ENCODE data around the gene CIBAR2. TPM values are rescaled to one million over a fixed set of nuclear protein-coding genes. Genes with fewer than 3 reads are reported as not detected.

The CIBAR2 gene
- total RNA-seq, 1 donor from 2014 or later, result not detected

DNA sequence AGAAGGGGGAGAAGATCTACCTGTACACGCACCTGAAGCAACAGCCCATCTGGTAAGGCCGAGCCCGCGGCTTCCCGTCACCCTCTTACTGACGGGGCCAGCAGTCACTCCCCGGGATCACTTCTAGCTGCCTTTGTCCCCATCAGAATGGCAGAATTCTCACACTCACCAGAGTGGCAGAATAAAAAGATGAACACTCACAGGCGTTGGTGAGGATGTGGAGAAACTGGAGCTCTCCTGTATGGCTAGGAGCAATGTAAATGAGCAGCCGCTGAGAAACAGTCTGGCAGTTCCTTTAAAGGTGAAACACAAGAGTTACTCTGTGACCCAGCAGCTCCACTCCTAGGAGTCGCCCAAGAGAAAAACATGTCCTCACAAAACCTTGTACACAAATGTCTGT, 33.3 kb downstream of the CIBAR2 start:
- peaks cover 47% of the 10 kb centered on the region for H3K36me3 ChIP-seq

DNA sequence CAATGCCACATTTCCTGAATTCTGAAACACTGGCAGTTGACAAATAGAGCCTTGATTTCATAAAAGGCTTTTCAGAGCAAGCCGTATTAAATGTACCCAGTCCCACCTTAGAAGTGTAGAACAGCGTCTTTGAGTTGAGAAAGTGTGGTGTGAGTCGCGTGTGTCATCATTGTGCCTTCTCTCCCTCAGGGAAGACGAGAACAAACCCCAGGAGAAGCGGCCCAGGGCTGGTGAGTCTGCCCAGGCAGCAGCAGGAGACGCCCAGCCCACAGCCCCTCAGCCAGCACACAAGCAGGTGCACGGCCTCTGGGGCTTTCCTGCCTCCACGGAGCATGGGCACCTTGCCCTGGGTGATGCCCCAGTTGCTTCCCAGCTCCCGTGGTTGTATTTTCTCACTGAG, 34.0 kb downstream of the CIBAR2 start:
- Histone ChIP-seq H3K36me3 (peaks cover 51% of the 10 kb centered on the region), H3K27me3 (ENCODE audit: low read depth) (no peaks in the 10 kb centered on the region), H3K9me3 (replicated peaks) (no peaks in the 10 kb centered on the region), H3K4me1 (peaks cover 10% of the 10 kb centered on the region), H3K27ac (replicated peaks) (no peak overlapping the region), H3K4me3 (no peak overlapping the region)
- DNase-seq, result no peak
- TF ChIP-seq, protein P1, sequence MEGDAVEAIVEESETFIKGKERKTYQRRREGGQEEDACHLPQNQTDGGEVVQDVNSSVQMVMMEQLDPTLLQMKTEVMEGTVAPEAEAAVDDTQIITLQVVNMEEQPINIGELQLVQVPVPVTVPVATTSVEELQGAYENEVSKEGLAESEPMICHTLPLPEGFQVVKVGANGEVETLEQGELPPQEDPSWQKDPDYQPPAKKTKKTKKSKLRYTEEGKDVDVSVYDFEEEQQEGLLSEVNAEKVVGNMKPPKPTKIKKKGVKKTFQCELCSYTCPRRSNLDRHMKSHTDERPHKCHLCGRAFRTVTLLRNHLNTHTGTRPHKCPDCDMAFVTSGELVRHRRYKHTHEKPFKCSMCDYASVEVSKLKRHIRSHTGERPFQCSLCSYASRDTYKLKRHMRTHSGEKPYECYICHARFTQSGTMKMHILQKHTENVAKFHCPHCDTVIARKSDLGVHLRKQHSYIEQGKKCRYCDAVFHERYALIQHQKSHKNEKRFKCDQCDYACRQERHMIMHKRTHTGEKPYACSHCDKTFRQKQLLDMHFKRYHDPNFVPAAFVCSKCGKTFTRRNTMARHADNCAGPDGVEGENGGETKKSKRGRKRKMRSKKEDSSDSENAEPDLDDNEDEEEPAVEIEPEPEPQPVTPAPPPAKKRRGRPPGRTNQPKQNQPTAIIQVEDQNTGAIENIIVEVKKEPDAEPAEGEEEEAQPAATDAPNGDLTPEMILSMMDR (IDR thresholded peaks at IDR 0.05; ENCODE audit: borderline replicate concordance), result no peak
- intact Hi-C loops (cut with micrococcal nuclease), result no loop called here

More for the DNA sequence above, 33.3 kb downstream of the CIBAR2 start:
- Histone ChIP-seq H3K27ac (replicated peaks) (no peak overlapping the region), H3K27me3 (ENCODE audit: low read depth) (no peaks in the 10 kb centered on the region), H3K9me3 (replicated peaks) (no peaks in the 10 kb centered on the region), H3K4me3 (no peak overlapping the region), H3K4me1 (peaks cover 9% of the 10 kb centered on the region)
- TF ChIP-seq, protein P1 (IDR thresholded peaks at IDR 0.05; ENCODE audit: borderline replicate concordance), result no peak
- DNase-seq, result no peak
- intact Hi-C loops (cut with micrococcal nuclease), result no loop called here

DNA sequence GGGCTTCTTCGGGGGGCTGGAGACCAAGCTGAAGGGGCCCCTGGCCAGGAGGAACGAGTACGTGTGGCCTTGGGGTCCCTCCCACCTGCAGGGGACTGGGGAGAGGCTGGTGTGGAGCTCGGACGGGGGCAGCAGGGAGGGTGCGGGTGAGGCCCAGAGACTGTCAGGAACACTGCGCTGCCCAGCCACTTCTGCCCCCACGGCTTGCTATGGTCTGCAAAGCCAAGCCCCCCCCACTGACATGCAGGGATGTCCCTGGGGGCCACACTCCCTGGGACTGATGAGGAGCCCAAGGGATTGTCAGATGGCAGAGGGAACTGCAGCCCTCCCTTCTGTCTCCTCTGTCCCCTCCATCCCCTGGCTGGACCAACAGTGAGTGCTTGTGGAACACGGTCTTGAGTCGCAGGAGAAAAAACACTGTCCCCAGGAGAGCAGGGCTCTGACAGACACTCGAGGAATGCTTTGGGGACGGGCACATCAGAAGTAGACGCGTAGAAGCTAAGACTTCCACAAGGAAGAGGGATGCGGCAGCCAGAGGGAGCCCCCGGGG, 34.6 kb downstream of the CIBAR2 start:
- TF ChIP-seq, protein P1 (IDR thresholded peaks at IDR 0.05; ENCODE audit: borderline replicate concordance), result no peak
- Histone ChIP-seq H3K9me3 (replicated peaks) (no peaks in the 10 kb centered on the region), H3K36me3 (peaks cover 52% of the 10 kb centered on the region), H3K27me3 (ENCODE audit: low read depth) (no peaks in the 10 kb centered on the region), H3K4me3 (no peak overlapping the region), H3K4me1 (peaks cover 9% of the 10 kb centered on the region), H3K27ac (replicated peaks) (no peak overlapping the region)
- intact Hi-C loops (cut with micrococcal nuclease), result no loop called here
- DNase-seq, result no peak

DNA sequence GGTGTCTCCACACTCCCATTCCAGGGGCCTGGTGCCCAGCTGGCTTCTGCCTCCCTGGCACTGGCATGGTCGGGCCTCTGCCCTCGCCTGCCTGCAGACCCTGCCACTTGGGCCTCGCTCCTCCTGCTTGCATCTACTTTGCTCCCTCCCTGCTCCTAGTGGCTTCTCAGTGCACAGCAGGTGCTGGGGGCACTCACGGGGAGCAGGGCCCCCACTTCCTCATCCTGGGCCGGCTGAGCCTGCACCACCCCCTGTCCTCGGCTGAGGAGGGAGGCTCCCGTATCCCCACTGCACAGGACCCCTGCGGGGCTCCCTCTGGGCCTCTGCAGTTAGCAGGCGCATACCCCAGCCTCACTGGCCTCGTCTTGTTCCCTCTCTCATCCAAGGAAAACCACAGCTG, 35.2 kb downstream of the CIBAR2 start:
- H3K4me3 ChIP-seq, result no peak overlapping the region
- intact Hi-C loops (cut with micrococcal nuclease), result no loop called here
- no peak overlapping the region for H3K27ac ChIP-seq (replicated peaks)
- H3K27me3 ChIP-seq (ENCODE audit: low read depth), result no peaks in the 10 kb centered on the region
- TF ChIP-seq, protein P1 (IDR thresholded peaks at IDR 0.05; ENCODE audit: borderline replicate concordance), result no peak
- H3K4me1 ChIP-seq, result peaks cover 6% of the 10 kb centered on the region
- no peaks in the 10 kb centered on the region for H3K9me3 ChIP-seq (replicated peaks)
- DNase-seq, result no peak
- H3K36me3 ChIP-seq, result peaks cover 52% of the 10 kb centered on the region

DNA sequence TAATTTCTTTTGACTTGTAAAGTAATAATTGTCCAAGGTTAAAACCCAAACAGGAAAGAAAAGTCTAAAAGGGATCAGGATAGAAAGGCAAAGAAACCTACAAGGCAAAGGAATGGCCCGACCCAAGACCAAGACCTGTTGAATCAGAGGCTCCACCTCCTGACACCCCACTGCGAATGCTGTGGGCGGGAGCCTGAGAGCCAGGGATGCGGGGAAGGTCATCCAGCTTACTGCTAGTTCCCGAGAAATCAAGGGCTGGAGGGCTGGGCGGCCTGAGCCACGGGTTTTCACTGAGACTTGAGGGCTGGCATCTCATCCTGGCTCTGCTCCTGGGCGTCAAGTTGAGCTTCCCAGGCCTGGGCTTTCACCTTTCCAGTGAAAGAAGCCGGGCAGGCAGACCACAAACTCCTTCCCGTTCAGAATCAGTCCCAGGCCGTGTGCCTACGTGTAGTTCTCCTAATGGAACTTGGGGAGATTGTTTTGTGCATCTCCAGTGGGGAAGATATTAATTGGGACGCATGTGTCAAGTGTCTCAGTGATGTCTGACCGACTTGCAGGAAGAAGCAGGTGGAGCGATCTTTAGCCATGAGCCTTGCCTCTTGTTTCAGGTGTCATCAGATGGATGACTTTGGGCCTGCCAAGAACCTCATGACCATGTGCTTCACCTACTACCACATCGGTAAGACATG, 36.9 kb downstream of the CIBAR2 start:
- TF ChIP-seq, protein P1 (IDR thresholded peaks at IDR 0.05; ENCODE audit: borderline replicate concordance), result no peak
- peaks cover 44% of the 10 kb centered on the region for H3K36me3 ChIP-seq
- H3K4me3 ChIP-seq, result no peak overlapping the region
- intact Hi-C loops (cut with micrococcal nuclease), result no loop called here
- no peak for DNase-seq
- no peaks in the 10 kb centered on the region for H3K9me3 ChIP-seq (replicated peaks)
- no peaks in the 10 kb centered on the region for H3K27me3 ChIP-seq (ENCODE audit: low read depth)
- H3K4me1 ChIP-seq, result peaks cover 6% of the 10 kb centered on the region
- no peak overlapping the region for H3K27ac ChIP-seq (replicated peaks)
